Smooth muscle cell (in vitro differentiated cells): ENCODE results near the gene FMNL1. TPM values are rescaled to one million over a fixed set of nuclear protein-coding genes. Genes with fewer than 3 reads are reported as not detected.

Source experiments
- DNase-seq: peaks from one replicate; lab custom pipeline; 2025; ENCODE audit not compliant: unreplicated experiment; lab: John Stamatoyannopoulos, UW
- H2AFZ ChIP-seq: fragments of 200-600 bp; sonication (generic); 2 replicates; pipeline ENCODE4 v1.6.0; 2016; ENCODE audit warnings: antibody characterized with exemption, low read depth, mild to moderate bottlenecking
- H3F3A ChIP-seq: fragments of 200-600 bp; sonication (generic); 2 replicates; pipeline ENCODE4 v1.6.0; 2017; ENCODE audit warnings: antibody characterized with exemption, low read depth
- H3K27ac ChIP-seq: fragments of 200-600 bp; sonication (generic); 2 replicates; pipeline ENCODE4 v1.5.1; 2016; ENCODE audit warnings: low read depth, mild to moderate bottlenecking
- H3K27me3 ChIP-seq: fragments of 200-600 bp; sonication (generic); 2 replicates; pipeline ENCODE4 v1.6.1; 2016; ENCODE audit warnings: low read depth, mild to moderate bottlenecking
- H3K36me3 ChIP-seq: fragments of 200-600 bp; sonication (generic); 2 replicates; pipeline ENCODE4 v1.5.1; 2016; ENCODE audit warnings: low read depth
- H3K4me1 ChIP-seq: fragments of 200-600 bp; sonication (generic); 2 replicates; pipeline ENCODE4 v1.5.1; 2016; ENCODE audit warnings: low read depth
- H3K4me2 ChIP-seq: fragments of 200-600 bp; sonication (generic); 2 replicates; pipeline ENCODE4 v1.6.0; 2016; ENCODE audit warnings: mild to moderate bottlenecking
- H3K4me3 ChIP-seq: fragments of 200-600 bp; sonication (generic); 2 replicates; pipeline ENCODE4 v1.5.1; 2016; ENCODE audit warnings: mild to moderate bottlenecking
- H3K79me2 ChIP-seq: fragments of 200-600 bp; sonication (generic); 2 replicates; pipeline ENCODE4 v1.6.0; 2016; ENCODE audit warnings: low read depth, mild to moderate bottlenecking
- H3K9ac ChIP-seq: fragments of 200-600 bp; sonication (generic); 2 replicates; pipeline ENCODE4 v1.6.0; 2016; ENCODE audit warnings: low read depth
- H3K9me3 ChIP-seq: fragments of 200-600 bp; sonication (generic); replicated peaks from 2 replicates; pipeline ENCODE4 v1.5.1; 2016; ENCODE audit warnings: low read depth
- H4K20me1 ChIP-seq: fragments of 200-600 bp; sonication (generic); 2 replicates; pipeline ENCODE4 v1.6.0; 2016; ENCODE audit warnings: low read depth
- CTCF ChIP-seq: fragments of 200-600 bp; sonication (generic); IDR thresholded peaks from 2 replicates; pipeline ENCODE4 v1.5.1; 2017; ENCODE audit warnings: borderline replicate concordance, mild to moderate bottlenecking, antibody characterized with exemption; ENCODE audit not compliant: insufficient read depth, poor library complexity, severe bottlenecking
- WGBS: methylation state at CpG from one replicate; pipeline ENCODE4 v1.1.7; 2016; ENCODE audit warnings: low lambda C conversion rate; 5-methylcytosine and 5-hydroxymethylcytosine counted together
- polyA plus RNA-seq: library from polyadenylated mRNA; unstranded; fragments of >200 nt; fragmentation: Nextera tagmentation; extraction: Ambion mirVana; gene quantifications from 2 replicates; pipeline ENCODE4 v1.2.1, GENCODE V29; 2016
- total RNA-seq: library from RNA; depleted of rRNA; stranded (reverse); fragments of >200 nt; gene quantifications from 2 replicates; pipeline ENCODE4 v1.2.3, GENCODE V29; 2014

FMNL1 gene
- total and polyA plus RNA-seq, 2 experiments from 2014 or later, result 0.37 to 0.90 TPM

- Histone ChIP-seq H4K20me1 (no peaks in the 10 kb centered on the region), H3K4me3 (no peak overlapping the region), H3K4me1 (no peaks in the 10 kb centered on the region), H3K79me2 (no peaks in the 10 kb centered on the region), H3K4me2 (peak overlapping the region; percentile 44), H3K36me3 (no peaks in the 10 kb centered on the region), H3K27ac (no peak overlapping the region), H3K27me3 (peaks cover 39% of the 10 kb centered on the region), H2AFZ (no peak overlapping the region), H3K9ac (no peak overlapping the region), H3K9me3 (no peaks in the 10 kb centered on the region), H3F3A (peaks cover 4% of the 10 kb centered on the region)
- WGBS, result 12% methylated on average over 12 of the region's 12 CpGs
- TF ChIP-seq CTCF, result peak; percentile 96
- peak; percentile 64 for DNase-seq
Measured at GRCh38 chr17:45218895-45219661, 2.6 kb upstream of the FMNL1 start.

- Histone ChIP-seq H3F3A (peaks cover 4% of the 10 kb centered on the region), H2AFZ (no peak overlapping the region), H3K9me3 (no peaks in the 10 kb centered on the region), H4K20me1 (no peaks in the 10 kb centered on the region), H3K27me3 (peaks cover 42% of the 10 kb centered on the region), H3K9ac (no peak overlapping the region), H3K4me3 (no peak overlapping the region), H3K79me2 (no peaks in the 10 kb centered on the region), H3K27ac (no peak overlapping the region), H3K4me2 (no peak overlapping the region), H3K4me1 (no peaks in the 10 kb centered on the region), H3K36me3 (no peaks in the 10 kb centered on the region)
- 81% methylated on average over 3 of the region's 3 CpGs for WGBS
- no peak for TF ChIP-seq CTCF
- DNase-seq, result no peak
Measured at GRCh38 chr17:45220079-45220478, 1.6 kb upstream of the FMNL1 start.

- H3K4me3 ChIP-seq, result peak overlapping the region; percentile 54
- H3K27me3 ChIP-seq, result peaks cover 42% of the 10 kb centered on the region
- H3K4me1 ChIP-seq, result no peaks in the 10 kb centered on the region
- peaks cover 4% of the 10 kb centered on the region for H3F3A ChIP-seq
- no peak for DNase-seq
- no peaks in the 10 kb centered on the region for H3K9me3 ChIP-seq
- H3K4me2 ChIP-seq, result peak overlapping the region; percentile 91
- no peak overlapping the region for H3K27ac ChIP-seq
- H2AFZ ChIP-seq, result no peak overlapping the region
- H3K9ac ChIP-seq, result no peak overlapping the region
- H4K20me1 ChIP-seq, result no peaks in the 10 kb centered on the region
- no peak for TF ChIP-seq CTCF
- H3K36me3 ChIP-seq, result no peaks in the 10 kb centered on the region
- WGBS, result no CpG with 5 or more reads among the region's 38 CpGs
- H3K79me2 ChIP-seq, result no peaks in the 10 kb centered on the region
Measured at GRCh38 chr17:45222014-45222288, 266 bp downstream of the FMNL1 start.
